Fibroblast of mammary gland (primary cell): ENCODE results near the gene PEX19.

Source experiments
- DNase-seq: peaks from one replicate; pipeline ENCODE4 v3.0.0-alpha.2; 2010; ENCODE audit warnings: low read depth
- H3K4me3 ChIP-seq: 2 replicates; pipeline ENCODE4 v1.5.1; 2011; ENCODE audit warnings: low read depth, mild to moderate bottlenecking, low read length, moderate library complexity; ENCODE audit not compliant: control insufficient read depth
- TF ChIP-seq, protein P1 (sequence below): conservative IDR thresholded peaks from 2 replicates; pipeline ENCODE4 v1.5.1; 2011; ENCODE audit warnings: low read depth, low read length, inconsistent platforms; ENCODE audit not compliant: control insufficient read depth, insufficient read depth

PEX19 gene, protein sequence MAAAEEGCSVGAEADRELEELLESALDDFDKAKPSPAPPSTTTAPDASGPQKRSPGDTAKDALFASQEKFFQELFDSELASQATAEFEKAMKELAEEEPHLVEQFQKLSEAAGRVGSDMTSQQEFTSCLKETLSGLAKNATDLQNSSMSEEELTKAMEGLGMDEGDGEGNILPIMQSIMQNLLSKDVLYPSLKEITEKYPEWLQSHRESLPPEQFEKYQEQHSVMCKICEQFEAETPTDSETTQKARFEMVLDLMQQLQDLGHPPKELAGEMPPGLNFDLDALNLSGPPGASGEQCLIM

GRCh38 chr1:160284782-160285344, at the start of gene PEX19:
TSS of gene PEX19 (minus strand) at chr1:160285133. CDS start at chr1:160285124, 9 bp downstream.
- TF ChIP-seq, protein P1, sequence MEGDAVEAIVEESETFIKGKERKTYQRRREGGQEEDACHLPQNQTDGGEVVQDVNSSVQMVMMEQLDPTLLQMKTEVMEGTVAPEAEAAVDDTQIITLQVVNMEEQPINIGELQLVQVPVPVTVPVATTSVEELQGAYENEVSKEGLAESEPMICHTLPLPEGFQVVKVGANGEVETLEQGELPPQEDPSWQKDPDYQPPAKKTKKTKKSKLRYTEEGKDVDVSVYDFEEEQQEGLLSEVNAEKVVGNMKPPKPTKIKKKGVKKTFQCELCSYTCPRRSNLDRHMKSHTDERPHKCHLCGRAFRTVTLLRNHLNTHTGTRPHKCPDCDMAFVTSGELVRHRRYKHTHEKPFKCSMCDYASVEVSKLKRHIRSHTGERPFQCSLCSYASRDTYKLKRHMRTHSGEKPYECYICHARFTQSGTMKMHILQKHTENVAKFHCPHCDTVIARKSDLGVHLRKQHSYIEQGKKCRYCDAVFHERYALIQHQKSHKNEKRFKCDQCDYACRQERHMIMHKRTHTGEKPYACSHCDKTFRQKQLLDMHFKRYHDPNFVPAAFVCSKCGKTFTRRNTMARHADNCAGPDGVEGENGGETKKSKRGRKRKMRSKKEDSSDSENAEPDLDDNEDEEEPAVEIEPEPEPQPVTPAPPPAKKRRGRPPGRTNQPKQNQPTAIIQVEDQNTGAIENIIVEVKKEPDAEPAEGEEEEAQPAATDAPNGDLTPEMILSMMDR, result no peak

DNA sequence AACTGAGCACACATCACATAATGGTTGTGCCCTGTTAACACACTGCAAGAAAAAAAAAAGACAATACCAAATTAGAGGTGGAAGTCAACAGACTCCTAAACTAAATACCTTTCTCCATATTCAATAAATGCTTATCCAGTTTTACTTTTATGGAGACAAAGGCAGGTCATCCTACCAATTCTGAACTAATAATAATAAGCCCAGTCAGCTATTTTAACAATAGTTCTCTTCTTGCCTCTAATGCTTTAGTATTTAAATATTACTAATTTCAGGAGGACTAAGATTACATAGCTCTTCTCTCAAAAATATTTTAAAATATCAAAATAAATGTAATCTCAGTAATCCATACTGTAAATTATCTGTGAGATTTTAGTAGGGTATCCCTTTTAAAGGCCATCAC, 47.6 kb upstream of the PEX19 start:
- no peak for DNase-seq
- no peak overlapping the region for H3K4me3 ChIP-seq
- TF ChIP-seq, protein P1, result no peak

More at GRCh38 chr1:160284782-160285344, at the start of gene PEX19:
- H3K4me3 ChIP-seq, result peak within 1 kb of the TSS; percentile 94
- DNase-seq, result peak; percentile 92

- TF ChIP-seq, protein P1, result no peak
- H3K4me3 ChIP-seq, result no peak overlapping the region
- no peak for DNase-seq
Measured at GRCh38 chr1:160330119-160330518, 45.2 kb upstream of the PEX19 start.

- TF ChIP-seq, protein P1, result no peak
- H3K4me3 ChIP-seq, result no peak overlapping the region
- no peak for DNase-seq
Measured at GRCh38 chr1:160328184-160328583, 43.3 kb upstream of the PEX19 start.

DNA sequence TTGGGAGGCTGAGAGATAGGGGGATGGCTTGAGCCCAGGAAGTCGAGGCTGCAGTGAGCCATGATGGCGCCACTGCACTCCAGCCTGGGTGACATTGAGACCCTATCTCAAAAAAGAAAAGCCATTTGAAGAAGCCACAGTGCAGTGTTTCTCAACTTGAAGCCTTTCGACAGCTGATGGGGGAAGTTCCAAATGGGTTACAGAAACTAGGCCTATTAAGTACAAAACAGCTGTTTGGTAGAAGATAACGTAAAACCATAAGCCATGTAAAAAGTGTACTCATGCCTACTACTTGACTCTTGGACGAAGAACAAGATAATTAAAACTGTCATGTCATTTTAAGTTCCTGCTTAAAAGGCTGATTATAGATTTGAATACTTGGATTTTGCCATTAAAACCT, 41.5 kb upstream of the PEX19 start:
- H3K4me3 ChIP-seq, result no peak overlapping the region
- DNase-seq, result no peak
- TF ChIP-seq, protein P1, result no peak

GRCh38 chr1:160325252-160325651, 40.3 kb upstream of the PEX19 start:
- H3K4me3 ChIP-seq, result no peak overlapping the region
- TF ChIP-seq, protein P1, result no peak
- no peak for DNase-seq
